GM12874 (cell line): ENCODE results near the gene SEMA3F.
A peak's percentile ranks its signal among the peaks of the same experiment; 100 is the strongest.

Experiments
- TF ChIP-seq, protein P1 (sequence below): IDR thresholded peaks from 2 replicates; pipeline ENCODE4 v1.5.1; 2011; ENCODE audit warnings: low read depth, mild to moderate bottlenecking, control low read depth, low read length, moderate library complexity; ENCODE audit not compliant: insufficient read depth

Gene SEMA3F

DNA sequence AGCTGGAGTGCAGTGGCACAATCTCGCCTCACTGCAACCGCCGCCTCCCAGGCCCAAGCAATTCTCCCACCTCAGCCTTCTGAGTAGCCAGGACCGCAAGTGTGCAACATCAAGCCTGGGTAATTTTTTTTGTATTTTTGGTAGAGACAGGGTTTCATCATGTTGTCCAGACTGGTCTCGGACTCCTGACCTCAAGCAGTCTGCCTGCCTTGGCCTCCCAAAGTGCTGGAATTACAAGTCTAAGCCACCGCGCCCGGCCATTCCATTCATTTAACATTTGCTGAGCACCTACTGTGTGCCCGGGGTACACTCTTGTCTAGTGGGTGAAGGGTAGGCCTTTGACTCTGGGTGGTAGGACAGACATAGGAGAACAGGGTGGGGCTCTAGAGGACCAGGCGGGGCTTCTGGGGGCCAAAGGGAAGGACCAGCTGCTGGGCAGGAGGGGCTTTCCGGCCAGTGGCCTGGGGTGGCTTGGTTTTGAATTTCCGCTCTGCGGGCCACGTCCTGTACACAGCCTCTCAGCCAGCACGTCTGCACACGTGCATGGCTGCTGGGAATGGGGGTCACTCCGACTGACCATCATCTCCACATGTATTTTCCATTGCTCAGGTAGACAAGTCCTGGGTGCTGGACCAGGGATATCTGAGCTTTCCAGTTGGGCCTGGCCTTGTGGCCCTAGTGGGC is 52.4 kb downstream of the SEMA3F start:
- TF ChIP-seq, protein P1, sequence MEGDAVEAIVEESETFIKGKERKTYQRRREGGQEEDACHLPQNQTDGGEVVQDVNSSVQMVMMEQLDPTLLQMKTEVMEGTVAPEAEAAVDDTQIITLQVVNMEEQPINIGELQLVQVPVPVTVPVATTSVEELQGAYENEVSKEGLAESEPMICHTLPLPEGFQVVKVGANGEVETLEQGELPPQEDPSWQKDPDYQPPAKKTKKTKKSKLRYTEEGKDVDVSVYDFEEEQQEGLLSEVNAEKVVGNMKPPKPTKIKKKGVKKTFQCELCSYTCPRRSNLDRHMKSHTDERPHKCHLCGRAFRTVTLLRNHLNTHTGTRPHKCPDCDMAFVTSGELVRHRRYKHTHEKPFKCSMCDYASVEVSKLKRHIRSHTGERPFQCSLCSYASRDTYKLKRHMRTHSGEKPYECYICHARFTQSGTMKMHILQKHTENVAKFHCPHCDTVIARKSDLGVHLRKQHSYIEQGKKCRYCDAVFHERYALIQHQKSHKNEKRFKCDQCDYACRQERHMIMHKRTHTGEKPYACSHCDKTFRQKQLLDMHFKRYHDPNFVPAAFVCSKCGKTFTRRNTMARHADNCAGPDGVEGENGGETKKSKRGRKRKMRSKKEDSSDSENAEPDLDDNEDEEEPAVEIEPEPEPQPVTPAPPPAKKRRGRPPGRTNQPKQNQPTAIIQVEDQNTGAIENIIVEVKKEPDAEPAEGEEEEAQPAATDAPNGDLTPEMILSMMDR = no peak

DNA sequence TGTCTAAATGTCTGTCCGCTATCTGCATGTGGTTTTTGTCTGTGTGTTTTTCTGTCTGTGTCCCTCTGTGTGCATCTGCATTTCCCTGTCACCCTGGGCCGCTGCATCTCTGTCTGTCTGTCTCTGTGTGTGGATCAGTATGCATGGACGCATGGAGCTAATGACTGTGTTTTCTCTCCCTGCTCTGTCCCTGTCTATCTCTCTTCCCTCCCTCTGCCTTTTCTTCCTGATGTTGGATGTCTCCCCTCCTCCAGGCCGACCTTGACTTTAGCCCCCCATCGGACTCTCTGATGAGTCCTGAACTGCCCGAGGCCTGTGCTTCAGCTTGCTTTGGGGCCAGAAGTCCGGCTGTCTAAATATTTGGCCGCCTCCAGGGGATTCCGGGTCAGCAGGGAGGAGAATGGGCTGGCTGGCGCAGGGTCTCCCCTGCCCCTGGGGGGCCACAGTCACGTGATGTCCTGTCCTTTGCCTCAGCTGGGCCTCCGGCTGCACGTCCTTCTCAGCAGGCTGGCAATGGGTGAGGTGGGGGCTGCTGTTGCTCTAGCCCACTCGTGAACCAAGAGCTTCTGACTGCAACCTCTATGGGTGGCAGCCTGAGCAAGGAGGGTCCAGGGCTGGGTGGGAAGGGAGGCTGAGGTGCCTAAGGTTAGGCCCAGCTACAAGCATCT is 53.7 kb downstream of the SEMA3F start:
- TF ChIP-seq, protein P1 = no peak

DNA sequence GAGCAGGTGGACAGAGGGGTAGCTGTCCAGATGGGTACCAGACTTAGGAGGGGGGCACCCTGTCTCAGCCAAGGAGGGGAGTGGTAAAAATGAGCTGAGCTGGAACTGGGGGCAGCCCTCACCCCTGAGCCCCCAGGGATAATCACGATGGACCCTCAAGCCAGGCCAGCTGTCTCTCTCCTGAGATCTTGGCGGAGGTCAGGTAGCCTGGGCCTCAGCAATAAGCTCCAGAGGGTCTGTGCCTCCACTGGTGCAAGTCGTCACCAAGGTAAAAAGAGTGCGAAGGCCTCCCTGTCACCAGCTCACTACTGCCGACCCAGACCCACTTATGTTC is 55.0 kb downstream of the SEMA3F start:
- TF ChIP-seq, protein P1 = no peak

DNA sequence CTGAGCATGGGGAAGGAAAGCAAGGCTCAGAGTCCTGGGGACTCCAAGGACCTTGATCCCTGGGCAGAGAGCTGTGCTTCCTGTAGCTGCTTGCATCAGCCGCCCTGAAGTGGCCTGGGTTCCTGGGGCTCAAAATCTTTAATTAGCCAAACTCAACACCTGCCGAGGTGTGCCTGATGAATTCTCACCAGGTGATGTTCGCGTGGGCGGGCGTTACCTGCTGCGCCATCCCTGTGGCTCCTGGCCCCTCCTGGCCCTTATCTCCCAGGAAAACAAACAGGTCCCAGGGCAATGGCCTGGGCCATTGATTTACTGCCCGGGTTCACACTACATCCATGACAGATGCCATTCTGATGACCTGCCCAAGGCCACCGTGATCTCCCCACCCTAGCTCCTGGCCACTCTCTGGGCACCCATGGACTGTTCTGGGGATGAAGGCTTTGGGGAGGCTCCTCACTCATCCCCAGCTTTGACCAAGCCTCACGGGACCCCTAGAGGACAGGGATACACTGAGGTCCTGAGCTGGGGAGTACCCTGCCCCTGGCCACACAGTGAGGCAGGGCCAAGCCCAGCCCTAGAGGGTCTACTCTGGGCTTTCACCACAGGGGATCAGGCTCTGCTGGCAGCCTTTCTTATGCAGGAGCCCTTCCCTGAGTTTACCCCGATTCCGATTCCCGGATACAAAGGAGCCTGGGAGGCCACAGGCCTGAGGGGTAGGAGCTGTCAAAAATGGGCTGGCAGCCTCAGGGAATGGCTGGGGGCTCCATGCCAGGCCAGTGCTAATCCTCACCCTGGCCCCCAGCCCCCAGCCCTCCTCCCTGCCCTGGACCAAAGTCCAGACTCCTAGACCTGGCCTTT is 55.6 kb downstream of the SEMA3F start:
- TF ChIP-seq, protein P1 = no peak

DNA sequence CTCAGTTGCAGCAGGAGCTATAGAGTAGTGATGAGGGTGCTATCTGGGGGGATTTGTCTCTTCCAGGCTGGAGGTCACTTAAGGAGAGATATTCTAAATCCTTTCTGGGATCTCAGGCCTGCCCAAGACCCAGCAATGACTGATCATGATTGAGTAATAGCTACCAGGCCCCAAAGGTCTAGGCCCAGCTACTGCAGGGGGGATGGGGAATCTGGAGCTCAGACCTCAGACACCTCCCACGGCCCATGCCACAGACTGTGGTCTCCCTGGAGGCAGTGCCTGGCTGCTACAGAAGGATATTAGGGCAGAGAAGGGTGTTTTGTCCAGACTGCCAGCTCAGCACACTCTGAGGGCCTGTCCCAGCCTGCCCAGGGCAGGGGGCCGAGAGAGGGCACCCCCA is 56.8 kb downstream of the SEMA3F start:
- TF ChIP-seq, protein P1 = no peak

DNA sequence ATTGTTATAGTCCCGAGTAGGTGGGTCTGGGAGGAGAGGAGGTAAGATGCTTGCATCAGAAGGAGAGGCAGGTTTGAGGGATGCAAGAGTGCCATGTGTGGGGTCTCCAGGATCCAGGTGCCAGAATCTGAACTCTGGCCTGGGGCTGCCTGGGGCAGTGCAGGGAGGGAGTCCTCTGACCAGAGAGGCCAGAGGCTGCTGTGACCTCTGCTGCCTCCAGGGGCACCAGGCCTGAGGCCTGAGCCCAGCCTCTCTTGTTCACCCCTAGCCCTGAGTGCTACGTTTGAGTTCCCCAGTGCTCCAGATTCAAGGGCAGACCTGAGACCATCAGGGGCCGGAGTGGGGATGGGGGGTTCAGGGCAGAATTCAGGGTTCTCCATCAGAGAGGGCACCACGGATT is 57.4 kb downstream of the SEMA3F start:
- TF ChIP-seq, protein P1 = peak; percentile 40

DNA sequence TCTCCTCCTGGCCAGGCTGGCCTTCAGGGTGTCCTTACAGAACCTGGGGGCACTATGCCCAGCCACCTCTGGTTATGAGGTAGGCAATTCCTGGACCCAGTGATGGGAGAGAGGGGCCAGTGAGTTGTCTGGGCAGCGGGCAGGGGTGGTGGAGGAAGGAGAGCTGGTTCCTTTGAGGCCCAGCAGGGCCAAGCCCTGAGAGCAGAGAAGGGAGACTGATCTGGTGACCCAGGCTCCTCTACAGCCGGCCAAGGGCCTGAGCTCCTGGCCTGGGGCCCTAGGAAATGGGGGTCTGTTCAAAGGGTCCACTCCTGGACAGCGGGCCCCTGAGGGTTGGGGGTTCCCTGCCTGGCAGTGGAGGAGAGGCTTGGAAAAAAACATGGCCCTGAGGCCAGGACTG is 57.8 kb downstream of the SEMA3F start:
- TF ChIP-seq, protein P1 = no peak
